ENCODE data around the gene UBALD2. TPM values are rescaled to one million over a fixed set of nuclear protein-coding genes. Genes with fewer than 3 reads are reported as not detected.

The UBALD2 gene
- total RNA-seq, 2 experiments from 2014 or later: 267 to 270 TPM

GRCh38 chr17:76268015-76268749 is 3.0 kb downstream of the UBALD2 start:
- Mint-ChIP-seq H3K36me3 (ENCODE audit: low read depth) (peaks cover 56% of the 10 kb centered on the region), H3K4me3 (peak overlapping the region; percentile 96), H3K9me3 (no peaks in the 10 kb centered on the region), H3K4me1 (ENCODE audit: low read depth) (peaks cover 31% of the 10 kb centered on the region), H3K27me3 (no peaks in the 10 kb centered on the region), H3K27ac (peak overlapping the region; percentile 99)
- intact Hi-C loops (cut with micrococcal nuclease): loop anchor here (5.0 kb wide), 2 partner anchors 76 to 126 kb away; partner anchors contain the start of gene FOXJ1
- DNase-seq: peak; percentile 94
- ATAC-seq: peak; percentile 5
- POLR2A ChIA-PET: interaction anchor here (0.6 to 28.3 kb wide), 21 partner anchors 7 to 470 kb away, joined by 3 to 960 read pairs (median 10); partner anchors contain the start of genes FOXJ1, MFSD11, PRPSAP1 and RNF157
- CTCF ChIA-PET: interaction anchor here (1.0 to 5.4 kb wide), 11 partner anchors 12 to 197 kb away, joined by 3 to 37 read pairs (median 5); no protein-coding TSS in a partner anchor
- TF ChIP-seq CTCF (IDR thresholded peaks at IDR 0.05): no peak

GRCh38 chr17:76268991-76269981 is 4.1 kb downstream of the UBALD2 start:
- peaks cover 31% of the 10 kb centered on the region for H3K4me1 Mint-ChIP-seq (ENCODE audit: low read depth)
- intact Hi-C loops (cut with micrococcal nuclease): loop anchor here (5.0 kb wide), 2 partner anchors 77 to 127 kb away; partner anchors contain the start of gene FOXJ1
- H3K9me3 Mint-ChIP-seq: no peaks in the 10 kb centered on the region
- peaks cover 56% of the 10 kb centered on the region for H3K36me3 Mint-ChIP-seq (ENCODE audit: low read depth)
- H3K4me3 Mint-ChIP-seq: peak overlapping the region; percentile 96
- DNase-seq (peak; percentile 60), ATAC-seq (no peak)
- POLR2A ChIA-PET: interaction anchor here (0.7 to 28.3 kb wide), 18 partner anchors 10 to 394 kb away, joined by 3 to 960 read pairs (median 10); partner anchors contain the start of genes FOXJ1, PRPSAP1, RNF157 and SPHK1
- TF ChIP-seq CTCF (IDR thresholded peaks at IDR 0.05): no peak
- H3K27ac Mint-ChIP-seq: peak overlapping the region; percentile 99
- H3K27me3 Mint-ChIP-seq: no peaks in the 10 kb centered on the region
- CTCF ChIA-PET: interaction anchor here (0.9 to 5.4 kb wide), 13 partner anchors 8 to 198 kb away, joined by 3 to 37 read pairs (median 5); partner anchors contain the start of gene EXOC7

- POLR2A ChIA-PET: interaction anchor here (1.0 to 28.3 kb wide), 12 partner anchors 9 to 198 kb away, joined by 3 to 960 read pairs (median 20); partner anchors contain the start of genes FOXJ1, RNF157, SRP68 and UBALD2
- H3K27me3 Mint-ChIP-seq: no peaks in the 10 kb centered on the region
- CTCF ChIA-PET: interaction anchor here (0.9 to 5.4 kb wide), 10 partner anchors 9 to 167 kb away, joined by 3 to 37 read pairs (median 6); partner anchors contain the start of gene EXOC7
- no peak for TF ChIP-seq CTCF (IDR thresholded peaks at IDR 0.05)
- peaks cover 36% of the 10 kb centered on the region for H3K4me1 Mint-ChIP-seq (ENCODE audit: low read depth)
- DNase-seq (peak; percentile 81), ATAC-seq (no peak)
- intact Hi-C loops (cut with micrococcal nuclease): no loop called here
- peaks cover 56% of the 10 kb centered on the region for H3K36me3 Mint-ChIP-seq (ENCODE audit: low read depth)
- no peaks in the 10 kb centered on the region for H3K9me3 Mint-ChIP-seq
- H3K27ac Mint-ChIP-seq: peak overlapping the region; percentile 99
- peak overlapping the region; percentile 96 for H3K4me3 Mint-ChIP-seq
These were observed 5.0 kb downstream of the UBALD2 start for GRCh38 chr17:76270127-76270592.

GRCh38 chr17:76270770-76271668 is 5.9 kb downstream of the UBALD2 start:
- ChIA-PET CTCF (interaction anchor here (0.9 to 5.4 kb wide), 12 partner anchors 9 to 150 kb away, joined by 3 to 37 read pairs (median 8); no protein-coding TSS in a partner anchor), POLR2A (interaction anchor here (0.6 to 28.3 kb wide), 20 partner anchors 8 to 217 kb away, joined by 3 to 960 read pairs (median 7); partner anchors contain the start of genes RNF157, SRP68 and UBALD2)
- intact Hi-C loops (cut with micrococcal nuclease): no loop called here
- peaks cover 39% of the 10 kb centered on the region for H3K4me1 Mint-ChIP-seq (ENCODE audit: low read depth)
- peak overlapping the region; percentile 99 for H3K27ac Mint-ChIP-seq
- DNase-seq (peak; percentile 74), ATAC-seq (peak; percentile 2)
- H3K36me3 Mint-ChIP-seq (ENCODE audit: low read depth): peaks cover 53% of the 10 kb centered on the region
- H3K27me3 Mint-ChIP-seq: no peaks in the 10 kb centered on the region
- H3K9me3 Mint-ChIP-seq: no peaks in the 10 kb centered on the region
- TF ChIP-seq CTCF (IDR thresholded peaks at IDR 0.05): no peak
- peak overlapping the region; percentile 96 for H3K4me3 Mint-ChIP-seq

Data from activated CD8-positive, alpha-beta T cell treated with anti-CD3 and anti-CD28 coated beads for 36 hours (primary cell).